Neural crest cell (in vitro differentiated cells): Measurements from ENCODE around the gene JOSD1. TPM values are rescaled to one million over a fixed set of nuclear protein-coding genes. Genes with fewer than 3 reads are reported as not detected.

Experiments
- DNase-seq: peaks from one replicate; pipeline ENCODE4 v3.0.0; 2021; ENCODE audit warnings: low read depth, mixed read lengths, low spot score
- H3K27ac Mint-ChIP-seq: one replicate; pipeline ENCODE4 v1.8.0; 2021; ENCODE audit warnings: mild to moderate bottlenecking, mixed read lengths; ENCODE audit not compliant: unreplicated experiment
- H3K27me3 Mint-ChIP-seq: 2 replicates; pipeline ENCODE4 v1.8.0; 2021; ENCODE audit warnings: low read depth, mild to moderate bottlenecking, mixed read lengths
- H3K36me3 Mint-ChIP-seq: 2 replicates; pipeline ENCODE4 v1.8.0; 2021; ENCODE audit warnings: low read depth, mild to moderate bottlenecking, mixed read lengths
- H3K4me1 Mint-ChIP-seq: 2 replicates; pipeline ENCODE4 v1.8.0; 2021; ENCODE audit warnings: mixed read lengths
- H3K4me3 Mint-ChIP-seq: one replicate; pipeline ENCODE4 v1.8.0; 2021; ENCODE audit warnings: mild to moderate bottlenecking, mixed read lengths
- H3K9me3 Mint-ChIP-seq: 2 replicates; pipeline ENCODE4 v1.8.0; 2021; ENCODE audit warnings: mixed read lengths
- CTCF ChIP-seq: fragments of 200-600 bp; sonication (generic); conservative IDR thresholded peaks from 2 replicates; pipeline ENCODE4 v1.5.0; 2021; ENCODE audit warnings: antibody characterized with exemption, mild to moderate bottlenecking
- total RNA-seq: library from RNA; stranded (reverse); gene quantifications from 2 replicates; pipeline ENCODE4 v1.2.1, GENCODE V29; 2021

JOSD1 gene
- total RNA-seq, 1 donor from 2014 or later, result 51.8 TPM

GRCh38 chr22:38710351-38710750 is 9.6 kb upstream of the JOSD1 start:
- H3K9me3 Mint-ChIP-seq, result no peaks in the 10 kb centered on the region
- no peak overlapping the region for H3K4me3 Mint-ChIP-seq
- peaks cover 7% of the 10 kb centered on the region for H3K36me3 Mint-ChIP-seq
- peaks cover 57% of the 10 kb centered on the region for H3K4me1 Mint-ChIP-seq
- no peak overlapping the region for H3K27ac Mint-ChIP-seq
- no peak for DNase-seq
- TF ChIP-seq CTCF, result no peak
- no peaks in the 10 kb centered on the region for H3K27me3 Mint-ChIP-seq

- H3K27ac Mint-ChIP-seq, result no peak overlapping the region
- no peak for TF ChIP-seq CTCF
- peaks cover 66% of the 10 kb centered on the region for H3K4me1 Mint-ChIP-seq
- peaks cover 7% of the 10 kb centered on the region for H3K36me3 Mint-ChIP-seq
- no peaks in the 10 kb centered on the region for H3K27me3 Mint-ChIP-seq
- no peak for DNase-seq
- peak overlapping the region; percentile 56 for H3K4me3 Mint-ChIP-seq
- no peaks in the 10 kb centered on the region for H3K9me3 Mint-ChIP-seq
These were observed 8.6 kb upstream of the JOSD1 start for GRCh38 chr22:38709306-38709705.

- TF ChIP-seq CTCF, result no peak
- Mint-ChIP-seq H3K27me3 (no peaks in the 10 kb centered on the region), H3K9me3 (no peaks in the 10 kb centered on the region), H3K4me1 (peaks cover 60% of the 10 kb centered on the region), H3K4me3 (peak overlapping the region; percentile 77), H3K27ac (no peak overlapping the region), H3K36me3 (peaks cover 7% of the 10 kb centered on the region)
- no peak for DNase-seq
These were observed 7.2 kb upstream of the JOSD1 start for GRCh38 chr22:38707984-38708383.

- H3K4me3 Mint-ChIP-seq, result peak overlapping the region; percentile 91
- no peak for TF ChIP-seq CTCF
- no peak for DNase-seq
- H3K4me1 Mint-ChIP-seq, result peaks cover 53% of the 10 kb centered on the region
- no peaks in the 10 kb centered on the region for H3K27me3 Mint-ChIP-seq
- no peaks in the 10 kb centered on the region for H3K9me3 Mint-ChIP-seq
- no peak overlapping the region for H3K27ac Mint-ChIP-seq
- peaks cover 7% of the 10 kb centered on the region for H3K36me3 Mint-ChIP-seq
These were observed 6.6 kb upstream of the JOSD1 start for GRCh38 chr22:38707346-38707745.

- TF ChIP-seq CTCF, result no peak
- Mint-ChIP-seq H3K4me3 (peak overlapping the region; percentile 91), H3K9me3 (no peaks in the 10 kb centered on the region), H3K27me3 (no peaks in the 10 kb centered on the region), H3K4me1 (peaks cover 48% of the 10 kb centered on the region), H3K27ac (no peak overlapping the region), H3K36me3 (peaks cover 5% of the 10 kb centered on the region)
- DNase-seq, result no peak
These were observed 6.1 kb upstream of the JOSD1 start for GRCh38 chr22:38706901-38707195.
